Fibroblast of skin of left quadriceps (primary cell): ENCODE measurements around the gene F2.

Experiments used
- DNase-seq, 2 experiments: peaks; one replicate each; pipeline ENCODE4 v3.0.0-alpha.2; 2013; ENCODE audit warnings: low read depth in 2 of 2

Gene F2

DNA sequence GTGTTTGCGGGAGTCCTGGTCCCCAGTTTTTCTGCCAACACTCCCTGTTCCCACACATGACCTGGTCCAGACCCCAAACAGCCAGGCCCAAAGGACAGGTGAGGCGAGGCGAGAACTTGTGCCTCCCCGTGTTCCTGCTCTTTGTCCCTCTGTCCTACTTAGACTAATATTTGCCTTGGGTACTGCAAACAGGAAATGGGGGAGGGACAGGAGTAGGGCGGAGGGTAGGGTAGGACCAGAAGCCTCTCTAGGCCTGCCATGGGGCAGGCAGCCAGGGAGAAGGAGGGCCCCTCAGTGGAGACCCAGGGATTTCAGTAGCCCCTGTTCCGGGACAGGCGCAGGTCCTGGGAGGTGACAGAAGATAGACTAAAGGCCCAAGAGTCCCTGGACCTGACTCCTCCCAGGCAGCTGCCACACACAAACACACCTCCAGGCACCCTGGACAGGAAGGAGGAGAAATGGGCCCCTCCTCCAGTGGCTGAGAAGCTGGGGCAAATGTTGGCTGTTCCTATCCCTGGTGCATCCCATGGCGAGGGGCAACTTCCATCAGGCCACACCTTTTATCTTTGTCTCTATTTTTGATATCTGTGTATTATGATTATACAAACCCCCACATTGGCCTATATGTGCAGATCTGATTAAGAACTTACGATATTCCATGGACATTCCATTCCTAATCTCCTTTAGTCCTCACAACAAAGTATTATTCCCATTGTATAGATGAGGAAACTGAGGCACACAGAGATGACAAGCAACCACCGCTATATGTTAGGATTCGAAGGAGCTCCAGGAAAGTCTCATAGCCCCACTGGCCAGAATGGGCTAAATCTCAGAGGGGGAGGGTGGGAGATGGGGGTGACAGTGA is 626 bp upstream of the F2 start:
- no peak for DNase-seq

DNA sequence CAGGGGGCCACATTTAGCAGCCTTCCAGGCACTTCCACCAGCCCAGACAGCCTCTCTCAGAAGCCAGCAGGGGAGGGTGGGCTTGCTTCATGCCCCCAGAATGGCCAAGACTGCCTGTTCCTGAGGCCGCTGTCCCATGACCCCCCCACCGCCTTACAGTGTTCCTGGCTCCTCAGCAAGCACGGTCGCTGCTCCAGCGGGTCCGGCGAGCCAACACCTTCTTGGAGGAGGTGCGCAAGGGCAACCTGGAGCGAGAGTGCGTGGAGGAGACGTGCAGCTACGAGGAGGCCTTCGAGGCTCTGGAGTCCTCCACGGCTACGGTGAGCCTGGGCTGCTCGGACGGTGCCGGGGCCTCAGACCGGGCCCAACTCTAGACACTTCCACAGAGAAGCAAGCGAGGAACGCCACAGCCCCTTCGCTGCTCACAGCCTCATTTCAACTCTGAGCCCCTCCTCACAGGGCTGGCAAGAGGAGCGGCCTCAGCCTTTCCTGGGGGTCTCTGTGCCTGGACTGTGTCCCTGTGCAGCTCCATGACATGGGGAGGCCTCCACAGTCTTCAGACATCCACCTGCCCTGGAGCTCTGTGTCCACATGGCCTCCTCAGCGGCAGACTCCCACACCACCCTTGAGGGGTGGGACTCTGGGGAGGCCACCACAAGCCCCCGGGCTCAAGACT is 668 bp downstream of the F2 start:
- DNase-seq = no peak

DNA sequence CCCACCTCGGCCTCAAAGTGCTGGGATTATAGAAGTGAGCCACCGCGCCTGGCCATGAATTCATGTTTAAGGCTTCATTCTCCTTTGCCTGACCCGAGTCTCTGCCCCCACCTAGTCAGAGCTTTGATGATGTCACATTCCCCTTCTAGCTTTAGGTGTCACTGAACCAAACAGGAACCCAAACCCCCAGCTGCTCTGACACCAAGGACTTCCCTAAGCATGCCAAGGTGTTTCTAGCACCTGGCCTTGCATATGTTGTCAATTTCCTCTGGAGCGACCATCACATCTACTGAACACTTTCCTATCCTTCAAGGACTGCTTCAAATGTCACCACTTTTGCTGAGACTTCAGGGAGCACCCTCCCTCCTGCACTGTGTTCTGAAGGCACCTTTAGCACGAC is 2.3 kb downstream of the F2 start:
- DNase-seq = no peak

DNA sequence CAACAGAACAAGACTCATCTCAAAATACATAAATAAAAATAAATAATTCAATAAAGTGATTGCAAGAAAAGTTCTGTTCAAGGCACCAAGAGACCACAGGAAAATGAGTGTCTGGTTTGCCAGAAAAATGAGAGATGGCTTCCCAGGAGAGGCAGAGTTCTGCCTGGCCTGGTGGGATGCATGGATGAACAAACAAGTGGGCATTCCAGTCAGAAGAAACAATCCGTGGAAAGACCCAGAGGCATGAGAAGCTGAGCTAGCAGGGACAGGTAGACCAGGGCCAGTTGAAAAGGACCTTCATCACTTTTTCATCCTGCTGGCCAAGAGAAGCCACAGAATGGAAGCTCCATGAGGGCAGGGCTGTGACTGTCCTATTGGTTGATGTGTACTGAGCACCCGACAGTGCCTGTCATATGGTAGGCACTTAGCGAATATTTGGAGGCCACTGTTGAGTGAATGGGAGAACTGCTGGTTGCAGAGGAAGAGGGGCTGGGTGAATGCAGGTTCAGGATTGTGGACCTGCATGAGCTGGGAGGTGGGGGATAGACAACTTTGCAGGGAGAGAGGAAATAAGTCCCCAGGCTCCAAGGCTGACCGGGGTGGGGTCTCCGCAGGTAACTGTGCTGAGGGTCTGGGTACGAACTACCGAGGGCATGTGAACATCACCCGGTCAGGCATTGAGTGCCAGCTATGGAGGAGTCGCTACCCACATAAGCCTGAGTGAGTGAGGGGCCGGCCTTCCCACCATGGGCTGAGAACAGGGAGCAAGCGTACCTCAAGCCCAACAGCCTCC is 3.7 kb downstream of the F2 start:
- no peak for DNase-seq

DNA sequence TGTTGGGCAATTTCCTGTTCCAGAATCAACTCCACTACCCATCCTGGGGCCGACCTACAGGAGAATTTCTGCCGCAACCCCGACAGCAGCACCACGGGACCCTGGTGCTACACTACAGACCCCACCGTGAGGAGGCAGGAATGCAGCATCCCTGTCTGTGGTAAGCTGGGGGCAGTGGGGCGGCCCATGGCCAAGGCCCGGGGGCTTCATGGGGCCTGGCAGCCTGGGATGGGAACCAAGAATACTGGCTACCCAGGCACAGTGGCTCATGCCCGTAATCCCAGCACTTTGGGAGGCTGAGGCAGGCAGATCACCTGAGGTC is 4.3 kb downstream of the F2 start:
- no peak for DNase-seq

DNA sequence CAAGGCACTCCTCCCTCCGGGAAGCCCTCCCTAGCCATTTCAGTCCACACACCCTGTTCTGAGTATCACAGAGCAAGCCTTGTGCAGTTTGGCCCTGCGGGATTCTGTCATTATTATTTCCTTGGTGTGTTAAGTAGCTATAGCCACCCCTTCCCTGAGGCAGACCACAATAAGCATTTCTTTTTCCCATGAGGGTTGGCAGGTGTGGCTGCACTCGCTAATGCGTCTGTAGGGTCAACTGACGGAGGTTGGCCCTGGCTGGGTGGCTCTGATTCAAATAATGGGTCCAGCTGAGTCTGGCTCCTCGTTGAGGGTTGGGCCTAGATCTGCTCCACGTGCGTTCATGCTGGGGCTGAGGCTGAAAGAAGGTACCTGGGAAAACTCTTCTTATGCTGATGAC is 5.1 kb downstream of the F2 start:
- no peak for DNase-seq

DNA sequence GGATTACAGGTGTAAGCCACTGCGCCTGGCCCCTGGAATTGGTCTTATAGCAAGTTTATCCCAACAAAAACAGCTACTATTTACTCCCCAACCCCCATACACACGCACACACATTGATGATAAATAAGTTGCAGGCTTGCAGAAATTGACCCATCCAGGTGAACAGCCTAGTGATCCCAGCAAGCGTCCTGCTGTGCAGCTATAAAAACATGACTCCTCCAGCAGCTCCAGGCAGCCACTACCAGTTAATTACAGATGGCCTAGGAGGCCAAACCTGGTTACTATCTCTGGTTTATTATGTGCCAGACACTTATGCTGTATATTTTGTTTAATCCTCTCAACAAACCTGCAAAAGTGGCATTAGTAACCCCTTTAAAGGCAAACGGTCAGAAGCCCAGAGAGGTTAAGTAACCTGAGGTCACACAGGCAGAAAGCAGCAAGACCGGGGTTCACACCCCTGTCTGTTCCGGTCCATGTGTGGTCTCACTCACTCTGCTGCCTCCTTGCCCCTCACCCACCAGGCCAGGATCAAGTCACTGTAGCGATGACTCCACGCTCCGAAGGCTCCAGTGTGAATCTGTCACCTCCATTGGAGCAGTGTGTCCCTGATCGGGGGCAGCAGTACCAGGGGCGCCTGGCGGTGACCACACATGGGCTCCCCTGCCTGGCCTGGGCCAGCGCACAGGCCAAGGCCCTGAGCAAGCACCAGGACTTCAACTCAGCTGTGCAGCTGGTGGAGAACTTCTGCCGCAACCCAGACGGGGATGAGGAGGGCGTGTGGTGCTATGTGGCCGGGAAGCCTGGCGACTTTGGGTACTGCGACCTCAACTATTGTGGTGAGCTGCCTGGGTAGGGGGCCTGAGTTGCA is 6.6 kb downstream of the F2 start:
- DNase-seq = no peak

DNA sequence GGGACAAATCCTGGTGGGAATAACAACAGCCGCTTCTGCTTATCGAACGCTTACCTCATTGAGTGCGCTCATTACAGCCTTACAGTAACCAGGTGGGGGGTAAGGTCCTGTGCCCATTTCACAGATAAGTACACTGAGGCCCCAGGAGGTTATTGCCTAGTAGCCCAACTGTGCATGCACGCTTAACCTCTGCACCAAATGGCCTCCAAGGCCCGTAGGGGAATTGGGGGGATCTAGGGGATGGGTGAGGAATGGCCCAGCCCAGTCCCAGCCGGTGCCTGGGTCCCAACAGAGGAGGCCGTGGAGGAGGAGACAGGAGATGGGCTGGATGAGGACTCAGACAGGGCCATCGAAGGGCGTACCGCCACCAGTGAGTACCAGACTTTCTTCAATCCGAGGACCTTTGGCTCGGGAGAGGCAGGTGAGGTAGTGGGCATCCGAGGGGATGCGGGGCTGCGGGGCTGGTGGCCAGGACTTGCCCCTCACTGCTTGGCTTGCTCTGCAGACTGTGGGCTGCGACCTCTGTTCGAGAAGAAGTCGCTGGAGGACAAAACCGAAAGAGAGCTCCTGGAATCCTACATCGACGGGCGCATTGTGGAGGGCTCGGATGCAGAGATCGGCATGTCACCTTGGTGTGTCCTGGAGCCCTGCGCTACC is 7.3 kb downstream of the F2 start:
- no peak for DNase-seq

DNA sequence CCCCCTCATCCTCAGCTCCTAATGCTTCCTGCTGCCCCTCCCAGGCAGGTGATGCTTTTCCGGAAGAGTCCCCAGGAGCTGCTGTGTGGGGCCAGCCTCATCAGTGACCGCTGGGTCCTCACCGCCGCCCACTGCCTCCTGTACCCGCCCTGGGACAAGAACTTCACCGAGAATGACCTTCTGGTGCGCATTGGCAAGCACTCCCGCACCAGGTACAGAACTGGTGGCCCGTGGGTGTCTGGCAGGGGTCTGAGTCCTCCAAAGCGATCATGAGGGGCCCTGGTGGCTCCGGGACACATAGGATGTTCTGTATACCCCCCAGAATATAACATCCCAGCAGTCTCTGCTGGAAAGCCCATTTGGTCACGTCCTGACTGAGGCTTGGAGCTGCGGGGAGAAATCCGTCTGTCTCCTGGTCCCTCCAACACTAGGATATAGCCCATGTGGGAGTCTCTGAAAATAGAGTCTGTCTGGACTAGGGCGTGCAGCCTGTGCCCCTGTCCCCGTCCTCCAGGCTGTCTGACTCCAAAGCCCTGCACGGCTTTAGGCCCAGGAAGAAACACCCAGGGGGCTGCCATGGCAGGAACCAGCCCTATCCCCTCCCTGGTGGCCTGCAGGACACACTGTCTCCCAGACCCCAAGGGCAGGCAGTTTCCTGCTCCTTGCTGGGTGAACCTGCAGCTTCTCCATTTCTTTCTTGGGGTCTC is 9.1 kb downstream of the F2 start:
- no peak for DNase-seq

DNA sequence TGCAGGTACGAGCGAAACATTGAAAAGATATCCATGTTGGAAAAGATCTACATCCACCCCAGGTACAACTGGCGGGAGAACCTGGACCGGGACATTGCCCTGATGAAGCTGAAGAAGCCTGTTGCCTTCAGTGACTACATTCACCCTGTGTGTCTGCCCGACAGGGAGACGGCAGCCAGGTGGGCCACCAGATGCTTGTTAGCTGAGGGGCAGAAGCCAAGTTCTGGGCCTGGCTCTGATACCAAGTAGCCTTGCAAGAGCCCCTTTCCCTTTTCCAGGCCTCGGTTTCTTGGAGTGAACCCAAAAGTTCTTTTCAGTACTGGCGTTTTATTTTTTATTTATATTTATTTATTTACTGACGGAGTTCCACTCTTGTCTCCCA is 9.6 kb downstream of the F2 start:
- no peak for DNase-seq

DNA sequence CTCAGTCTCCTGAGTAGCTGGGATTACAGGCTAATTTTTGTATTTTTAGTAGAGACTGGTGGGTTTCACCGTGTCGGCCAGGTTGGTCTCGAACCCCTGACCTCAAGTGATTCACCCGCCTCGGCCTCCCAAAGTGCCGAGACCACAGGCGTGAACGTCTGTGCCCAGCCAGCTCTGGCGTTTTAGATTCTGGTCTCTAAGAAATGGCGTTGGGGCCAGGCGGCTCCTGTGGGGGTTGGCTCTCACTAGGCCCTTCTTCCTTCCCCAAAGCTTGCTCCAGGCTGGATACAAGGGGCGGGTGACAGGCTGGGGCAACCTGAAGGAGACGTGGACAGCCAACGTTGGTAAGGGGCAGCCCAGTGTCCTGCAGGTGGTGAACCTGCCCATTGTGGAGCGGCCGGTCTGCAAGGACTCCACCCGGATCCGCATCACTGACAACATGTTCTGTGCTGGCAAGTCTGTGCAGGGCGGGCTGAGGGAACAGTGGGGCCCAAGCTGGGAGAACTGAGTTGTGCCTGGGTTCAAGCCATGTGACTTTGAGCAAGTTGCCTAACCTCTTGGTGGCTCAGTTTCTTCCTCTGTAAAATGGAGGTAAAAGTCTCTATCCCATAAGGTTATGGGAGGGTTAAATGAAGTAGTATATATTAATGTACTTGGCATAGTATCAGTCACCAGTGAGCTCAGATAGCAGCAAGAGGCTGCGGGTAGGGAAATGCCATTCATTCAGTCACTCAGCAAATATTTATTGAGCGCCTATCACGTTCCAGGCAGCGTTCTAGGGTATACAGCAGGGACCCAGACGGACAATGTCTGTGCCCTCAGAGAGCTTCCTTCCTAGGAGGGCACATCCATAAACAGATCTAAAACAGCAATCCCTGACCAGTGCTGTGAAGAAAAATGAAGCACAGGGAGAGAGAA is 10.4 kb downstream of the F2 start:
- no peak for DNase-seq

DNA sequence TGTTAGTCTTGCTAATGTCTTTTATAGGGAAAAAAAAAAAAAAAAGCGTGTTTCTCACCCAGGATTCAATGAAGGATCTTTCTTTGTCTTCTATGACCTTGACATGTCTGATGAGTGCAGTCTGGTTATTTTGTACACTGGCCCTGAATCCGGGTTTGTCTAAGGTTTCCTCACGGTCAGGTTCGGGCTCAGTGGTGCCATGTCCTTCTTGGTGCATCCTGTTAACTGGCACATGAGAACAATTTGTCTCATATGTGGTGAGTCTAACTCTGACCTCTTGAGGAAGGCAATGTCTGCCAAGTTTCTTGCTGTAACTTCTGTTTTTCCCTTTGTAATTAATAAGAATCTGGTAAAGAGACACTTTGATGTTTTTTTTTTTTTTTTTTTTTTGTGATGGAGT is 12.5 kb downstream of the F2 start:
- no peak for DNase-seq

DNA sequence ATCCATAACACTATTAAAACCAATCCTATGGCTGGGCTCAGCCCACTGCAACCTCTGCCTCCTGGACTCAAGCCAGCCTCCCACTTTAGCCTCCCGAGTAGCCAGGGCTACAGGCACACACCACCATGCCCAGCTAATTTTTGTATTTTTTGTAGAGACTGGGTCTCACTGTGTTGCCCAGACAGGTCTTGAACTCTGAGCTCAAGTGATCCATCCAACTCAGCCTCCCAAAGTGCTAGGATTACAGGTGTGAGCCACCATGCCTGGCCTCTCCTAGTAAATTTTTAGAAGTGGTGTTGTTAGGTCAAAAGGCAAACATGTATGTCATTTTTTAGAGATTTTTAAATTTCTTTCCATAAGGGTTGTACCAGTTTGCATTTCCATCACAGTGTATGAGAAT is 14.2 kb downstream of the F2 start:
- DNase-seq = no peak

DNA sequence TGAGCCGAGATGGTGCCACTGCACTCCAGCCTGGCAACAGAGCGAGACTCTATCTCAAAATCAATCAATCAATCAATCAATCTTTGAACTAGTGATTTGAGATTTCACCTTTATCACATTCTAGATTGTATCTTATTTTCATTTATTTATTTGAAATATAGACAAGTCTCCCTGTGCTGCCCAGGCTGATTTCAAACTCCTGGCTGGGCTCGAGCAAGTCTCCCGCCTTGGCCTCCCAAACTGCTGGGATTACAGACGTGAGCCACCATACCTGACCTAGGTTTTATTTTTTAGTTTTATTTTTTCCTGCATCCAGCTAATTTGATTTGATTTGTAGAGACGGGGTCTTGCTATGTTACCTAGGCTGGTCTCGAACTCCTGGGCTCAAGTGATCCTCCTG is 17.1 kb downstream of the F2 start:
- no peak for DNase-seq

DNA sequence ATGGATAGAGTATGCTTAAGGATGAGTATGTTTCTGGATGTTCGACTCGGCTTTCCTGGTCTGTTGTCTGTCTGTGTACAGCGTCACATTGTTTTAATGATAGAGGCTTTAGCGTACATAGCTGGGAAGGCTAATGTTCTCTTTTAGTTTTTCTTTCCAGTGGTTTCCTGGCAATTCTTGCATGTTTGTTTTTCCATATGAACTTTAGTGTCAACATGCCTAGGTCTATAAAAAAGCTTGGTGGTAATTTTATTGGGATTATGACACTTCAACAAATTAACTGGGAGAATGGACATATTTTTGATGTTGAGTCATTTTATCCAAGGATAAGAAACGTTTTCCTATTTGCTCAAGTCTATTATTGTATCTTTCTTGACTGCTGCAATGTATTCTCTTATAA is 17.6 kb downstream of the F2 start:
- DNase-seq = peak; percentile 20 to 25

DNA sequence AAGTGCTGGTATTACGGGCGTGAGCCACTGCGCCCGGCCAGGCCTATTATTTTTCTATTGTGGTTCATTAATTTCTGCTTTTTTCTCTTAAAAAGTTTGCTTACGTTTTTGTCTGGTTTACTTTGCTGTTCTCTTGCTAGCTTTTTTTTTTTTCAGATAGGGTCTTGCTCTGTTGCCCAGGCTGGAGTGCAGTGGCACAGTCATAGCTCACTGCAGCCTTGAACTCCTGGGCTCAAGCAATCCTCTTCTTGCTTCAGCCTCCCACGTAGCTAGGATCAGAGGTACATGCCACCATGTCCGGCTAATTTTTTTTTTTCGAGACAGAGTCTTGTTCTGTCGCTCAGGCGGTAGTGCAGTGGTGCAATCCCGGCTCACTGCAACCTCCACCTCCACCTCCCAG is 18.7 kb downstream of the F2 start:
- DNase-seq = no peak

DNA sequence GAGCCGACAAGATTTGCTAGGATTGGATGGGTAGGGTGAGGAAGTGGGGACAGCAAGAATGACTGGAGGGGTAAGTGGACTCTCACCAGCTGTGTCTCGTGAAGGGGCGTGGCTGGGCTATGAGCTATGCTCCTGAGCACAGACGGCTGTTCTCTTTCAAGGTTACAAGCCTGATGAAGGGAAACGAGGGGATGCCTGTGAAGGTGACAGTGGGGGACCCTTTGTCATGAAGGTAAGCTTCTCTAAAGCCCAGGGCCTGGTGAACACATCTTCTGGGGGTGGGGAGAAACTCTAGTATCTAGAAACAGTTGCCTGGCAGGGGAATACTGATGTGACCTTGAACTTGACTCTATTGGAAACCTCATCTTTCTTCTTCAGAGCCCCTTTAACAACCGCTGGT is 19.9 kb downstream of the F2 start:
- DNase-seq = no peak

DNA sequence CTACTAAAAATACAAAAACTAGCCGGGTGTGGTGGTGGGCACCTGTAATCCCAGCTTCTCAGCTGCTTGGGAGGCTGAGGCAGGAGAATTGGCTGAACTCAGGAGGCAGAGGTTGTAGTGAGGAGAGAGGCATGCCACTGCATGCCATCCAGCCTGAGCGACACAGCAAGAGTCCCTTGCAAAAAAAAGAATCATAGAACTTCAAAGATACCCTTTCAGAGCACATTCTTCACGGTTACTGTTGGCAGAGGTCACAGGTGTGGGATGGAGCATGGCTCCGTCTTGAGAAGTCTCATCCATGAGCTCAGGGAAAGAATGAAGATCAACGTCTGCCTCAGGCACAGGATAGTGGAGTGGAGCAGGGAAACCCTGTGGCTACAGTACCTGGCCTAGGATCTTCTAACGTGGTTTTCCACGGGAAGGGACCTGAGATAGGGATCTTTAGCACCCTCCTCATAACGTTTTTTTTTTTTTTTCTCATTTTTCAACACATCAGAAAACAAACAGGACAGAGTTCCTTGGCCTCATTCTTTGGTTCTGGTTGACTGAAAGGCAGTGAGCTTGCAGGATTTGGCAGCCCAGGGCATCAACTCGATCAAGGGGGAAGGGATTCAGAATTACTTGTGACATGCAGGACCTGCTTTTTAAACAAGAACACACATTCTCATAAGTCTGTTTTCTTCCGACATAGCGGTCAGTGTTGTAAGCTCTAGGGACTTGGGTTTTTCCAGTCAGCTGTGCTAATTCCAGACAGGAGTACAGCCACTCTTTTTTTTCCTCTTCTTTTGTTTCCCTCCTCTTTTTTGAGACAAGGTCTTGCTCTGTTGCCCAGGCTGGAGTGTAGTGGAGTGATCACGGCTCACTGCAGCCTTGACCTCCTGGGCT is 22.8 kb downstream of the F2 start:
- DNase-seq = no peak

DNA sequence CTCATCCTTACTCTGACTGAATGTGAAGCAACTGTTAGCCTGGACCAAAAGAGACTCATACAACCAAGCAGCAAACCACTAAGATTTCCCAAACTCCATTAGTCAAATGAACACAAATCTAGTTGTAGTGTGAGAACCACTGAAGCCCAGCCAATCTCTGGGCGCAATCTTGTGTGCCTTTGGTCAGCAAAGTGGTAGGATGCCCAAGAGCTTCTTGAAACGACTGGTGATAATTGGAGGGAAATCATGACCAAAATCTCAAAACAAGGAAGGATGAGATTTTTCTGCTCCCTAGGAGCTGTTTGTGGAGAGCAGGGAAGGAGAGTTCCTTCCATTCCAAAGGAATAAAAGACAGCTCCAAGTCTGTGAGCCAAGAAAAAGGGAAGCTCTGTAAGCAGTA is 24.0 kb downstream of the F2 start:
- no peak for DNase-seq
